HG02870 (cell line): ENCODE measurements around the gene CMSS1.
"Not testable (repeated sequence)": the region's sequence is repeated elsewhere in the genome, so short reads cannot be mapped to it uniquely, and the experiment has no call there.

Experiments used
- ATAC-seq: cut with Tn5 transposase; IDR thresholded peaks from one replicate; pipeline ENCODE4 v1.9.1; 2021; ENCODE audit warnings: mild to moderate bottlenecking, moderate library complexity; ENCODE audit not compliant: unreplicated experiment

The CMSS1 gene

GRCh38 chr3:100206687-100207086, 389.0 kb downstream of the CMSS1 start:
- no peak for ATAC-seq

GRCh38 chr3:100207886-100208285, 390.2 kb downstream of the CMSS1 start:
- no peak for ATAC-seq

DNA sequence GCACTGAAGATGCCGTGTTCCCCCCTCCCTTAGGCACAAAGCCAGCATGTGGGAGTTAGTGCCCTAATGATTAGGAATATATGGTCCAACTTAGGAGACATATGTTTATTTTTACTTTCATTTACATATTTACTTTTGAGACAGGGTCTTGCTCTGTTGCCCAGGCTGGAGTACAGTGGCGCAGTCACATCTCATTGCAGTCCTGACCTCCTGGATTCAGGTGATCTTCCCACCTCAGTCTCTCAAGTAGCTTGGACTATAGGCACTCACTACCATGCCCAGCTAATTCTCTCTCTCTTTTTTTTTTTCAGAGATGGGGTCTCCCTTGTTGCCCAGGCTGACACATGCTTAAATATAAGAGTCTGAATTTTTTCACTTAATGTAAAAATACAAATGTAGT, 391.5 kb downstream of the CMSS1 start:
- ATAC-seq, result no peak

DNA sequence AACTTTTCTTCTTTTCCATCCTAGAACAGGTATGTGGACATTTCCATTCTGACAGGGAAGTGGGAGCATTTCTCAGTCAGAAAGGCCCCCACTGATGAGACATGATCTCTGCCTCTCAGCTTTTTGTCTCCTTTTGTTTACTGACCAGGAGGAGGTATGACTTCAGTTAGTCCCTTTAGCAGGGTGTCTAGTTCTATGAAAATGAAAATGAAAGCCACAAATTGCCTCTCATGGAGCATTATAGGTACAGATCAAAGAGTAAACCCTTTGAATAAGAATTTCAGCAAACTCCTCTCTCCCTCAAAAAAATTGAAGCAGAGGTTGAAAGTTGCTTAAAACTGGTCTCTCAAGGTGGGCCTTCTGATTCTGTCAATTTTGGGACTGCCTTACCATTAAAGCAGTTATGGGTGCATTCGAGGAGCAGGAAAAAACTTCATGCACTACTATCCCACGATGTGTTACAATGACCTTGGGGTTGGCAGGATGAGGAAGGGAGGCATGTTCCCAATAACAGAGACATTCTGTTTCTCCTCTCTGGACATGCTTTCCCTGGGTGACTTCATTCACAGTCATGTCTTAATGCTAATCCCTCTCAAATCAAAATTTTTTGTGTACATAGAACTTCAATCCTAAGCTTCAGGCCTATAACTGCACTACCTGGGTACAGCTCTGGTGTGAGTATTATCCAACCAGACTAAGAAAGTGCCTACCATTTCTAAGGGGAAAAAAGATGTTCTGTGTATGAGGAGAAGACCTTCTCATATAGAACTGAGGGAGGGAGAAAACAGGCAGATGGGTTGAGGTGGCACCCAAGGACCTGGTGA, 392.5 kb downstream of the CMSS1 start:
- ATAC-seq, result peak; percentile 97

- ATAC-seq, result peak; percentile 20
Observed at GRCh38 chr3:100210772-100211135, 393.1 kb downstream of the CMSS1 start.

GRCh38 chr3:100213891-100214573, 396.4 kb downstream of the CMSS1 start:
- no peak for ATAC-seq

DNA sequence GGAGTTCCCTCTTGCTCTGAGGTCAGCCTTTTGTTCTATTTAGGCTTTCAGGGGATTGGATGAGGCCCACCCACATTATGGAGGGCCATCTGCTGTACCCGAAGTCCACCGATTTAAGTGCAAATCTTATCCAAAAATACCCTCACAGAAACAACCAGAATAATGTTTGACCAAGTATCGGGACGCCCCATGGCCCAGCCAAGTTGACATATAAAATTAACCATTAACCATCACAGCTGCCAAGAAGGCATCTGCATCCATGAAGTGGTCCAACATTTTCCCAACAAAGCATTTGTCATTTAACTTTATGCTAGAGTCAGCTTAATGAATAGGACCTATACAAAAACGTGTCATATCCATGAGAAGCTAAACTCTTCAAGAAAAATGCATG, 396.9 kb downstream of the CMSS1 start:
- no peak for ATAC-seq

- ATAC-seq, result no peak
Observed at GRCh38 chr3:100216713-100217112, 399.1 kb downstream of the CMSS1 start.

GRCh38 chr3:100221159-100221558, 403.5 kb downstream of the CMSS1 start:
- ATAC-seq, result no peak

GRCh38 chr3:100225193-100225592, 407.5 kb downstream of the CMSS1 start:
- no peak for ATAC-seq

DNA sequence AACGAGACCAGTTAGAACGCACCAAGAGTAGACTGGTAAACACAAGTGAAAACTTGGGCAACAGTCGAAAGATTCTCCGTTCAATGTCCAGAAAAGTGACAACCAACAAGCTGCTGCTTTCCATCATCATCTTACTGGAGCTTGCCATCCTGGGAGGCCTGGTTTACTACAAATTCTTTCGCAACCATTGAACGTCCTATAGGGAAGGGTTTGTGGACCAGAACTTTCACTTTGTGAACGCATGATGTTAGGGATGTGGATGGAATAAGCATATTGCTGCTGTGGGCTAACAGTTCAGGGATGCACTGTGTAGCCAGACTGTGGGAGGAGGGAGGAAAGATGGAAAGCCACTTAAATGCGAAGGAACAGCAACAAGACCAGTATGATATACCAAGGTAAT, 408.2 kb downstream of the CMSS1 start:
- ATAC-seq, result no peak

DNA sequence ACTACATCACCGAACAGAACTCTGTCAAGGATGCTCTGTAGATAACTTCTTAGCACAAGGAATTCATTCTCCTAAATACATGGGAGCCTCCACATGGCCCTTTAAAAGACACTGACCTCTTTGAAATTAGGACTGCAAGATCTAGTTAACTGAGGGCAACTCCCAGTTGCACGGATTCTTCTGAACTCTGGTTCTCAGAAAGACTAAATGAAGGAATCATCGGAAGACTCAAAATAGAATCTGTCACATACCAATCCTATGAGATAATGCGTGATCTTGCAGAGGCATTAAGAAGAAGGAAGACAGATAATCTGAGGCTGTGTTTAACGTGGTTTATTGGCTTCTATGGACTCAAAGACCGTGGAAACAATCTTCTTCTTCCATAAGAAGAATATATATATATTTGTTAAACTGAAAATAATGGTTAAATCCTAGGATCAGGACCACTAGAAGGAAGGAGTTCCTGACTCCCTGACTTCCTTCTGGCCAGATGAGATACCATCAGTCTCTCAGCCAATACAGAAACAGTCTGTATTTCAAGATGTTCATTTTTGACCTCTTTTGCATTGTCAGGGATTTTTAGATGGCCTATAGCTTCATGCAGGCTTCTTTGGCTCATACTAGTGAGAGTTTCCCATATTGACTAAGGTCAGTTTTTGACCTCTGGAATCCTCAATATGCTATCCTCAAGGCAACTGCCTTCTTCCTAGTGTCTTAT, 409.2 kb downstream of the CMSS1 start:
- no peak for ATAC-seq

GRCh38 chr3:100227511-100227921, 409.9 kb downstream of the CMSS1 start:
- ATAC-seq, result no peak

DNA sequence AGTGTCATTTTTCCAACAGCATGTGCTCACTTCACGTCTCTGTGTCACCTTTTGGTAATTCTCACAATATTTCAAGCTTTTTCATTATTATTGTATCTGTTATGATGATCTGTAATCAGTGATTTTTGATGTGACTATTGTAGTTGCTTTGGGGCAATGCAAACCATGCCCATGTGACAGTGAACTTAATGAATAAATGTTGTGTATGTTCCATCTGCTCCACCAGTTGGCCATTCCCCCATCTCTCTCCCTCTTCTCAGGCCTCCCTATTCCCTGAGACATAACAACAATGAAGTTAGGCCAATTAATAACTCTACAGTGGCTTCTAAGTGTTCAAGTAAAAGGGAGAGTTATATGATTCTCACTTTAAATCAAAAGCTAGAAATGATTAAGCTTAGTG, 410.6 kb downstream of the CMSS1 start:
- no peak for ATAC-seq

DNA sequence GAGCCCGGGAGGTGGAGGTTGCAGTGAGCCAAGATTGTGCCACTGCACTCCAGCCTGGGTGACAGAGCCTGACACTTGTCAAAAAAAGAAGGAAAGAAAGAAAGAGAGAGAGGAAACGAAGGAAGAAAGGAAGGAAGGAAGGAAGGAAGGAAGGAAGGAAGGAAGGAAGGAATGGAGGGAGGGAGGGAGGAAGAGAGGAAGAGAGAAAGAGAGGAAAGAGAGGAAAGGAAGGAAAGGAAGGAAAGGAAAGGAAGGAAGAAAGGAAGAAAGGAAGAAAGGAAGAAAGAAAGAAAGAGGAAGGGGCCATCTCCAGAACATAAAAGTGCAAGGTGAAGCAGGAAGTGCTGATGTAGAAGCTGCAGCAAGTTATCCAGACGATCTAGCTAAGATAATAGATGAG, 411.5 kb downstream of the CMSS1 start:
- ATAC-seq, result not testable (repeated sequence)

GRCh38 chr3:100230710-100231109, 413.0 kb downstream of the CMSS1 start:
- no peak for ATAC-seq
